GM21529 (cell line): ENCODE data around the gene RXRG.

Source experiments
- ATAC-seq: cut with Tn5 transposase; IDR thresholded peaks from one replicate; pipeline ENCODE4 v1.9.1; 2021; ENCODE audit not compliant: unreplicated experiment

RXRG gene

GRCh38 chr1:165451691-165452090 is 6.8 kb upstream of the RXRG start:
- ATAC-seq: no peak

DNA sequence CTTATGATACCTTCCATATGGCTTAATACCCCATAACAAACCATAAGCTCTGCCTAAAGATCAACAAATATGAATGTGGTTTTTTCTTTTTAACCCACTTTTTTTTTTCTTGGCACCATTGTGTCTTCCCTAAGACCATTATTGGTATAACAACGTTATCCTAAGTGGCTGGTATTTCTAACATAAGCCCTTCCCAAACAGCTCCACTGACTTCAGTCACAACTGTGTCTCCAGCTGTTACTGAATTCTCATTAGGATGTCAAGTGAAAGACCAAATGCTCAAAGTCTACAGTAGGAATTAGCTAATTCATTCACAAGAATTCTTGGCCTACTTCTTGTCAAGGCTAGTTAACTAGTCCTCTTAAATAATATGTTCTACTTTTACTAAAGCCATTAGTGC is 4.2 kb upstream of the RXRG start:
- no peak for ATAC-seq

GRCh38 chr1:165445388-165445787 is 462 bp upstream of the RXRG start:
- no peak for ATAC-seq

GRCh38 chr1:165443539-165444311 is 1.2 kb downstream of the RXRG start:
- ATAC-seq: no peak

DNA sequence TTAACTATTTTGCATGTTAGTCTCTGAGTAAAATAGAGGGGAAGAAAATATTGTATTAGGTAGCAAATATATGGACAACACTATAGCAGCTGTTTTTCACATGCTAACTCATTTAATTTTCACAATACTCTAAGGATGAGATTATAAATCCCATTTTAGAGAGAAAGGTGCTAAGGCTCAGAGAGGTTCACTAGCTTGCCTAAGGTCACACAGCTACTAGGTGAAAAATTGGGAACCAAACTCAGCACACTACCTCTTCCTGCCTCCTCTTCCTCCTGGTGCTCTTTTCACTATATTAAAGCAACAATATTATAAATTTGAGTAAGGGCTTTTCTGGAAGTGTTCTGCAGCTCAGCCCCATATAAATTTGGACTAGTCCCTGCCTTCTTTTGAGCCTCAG is 2.3 kb downstream of the RXRG start:
- ATAC-seq: no peak

DNA sequence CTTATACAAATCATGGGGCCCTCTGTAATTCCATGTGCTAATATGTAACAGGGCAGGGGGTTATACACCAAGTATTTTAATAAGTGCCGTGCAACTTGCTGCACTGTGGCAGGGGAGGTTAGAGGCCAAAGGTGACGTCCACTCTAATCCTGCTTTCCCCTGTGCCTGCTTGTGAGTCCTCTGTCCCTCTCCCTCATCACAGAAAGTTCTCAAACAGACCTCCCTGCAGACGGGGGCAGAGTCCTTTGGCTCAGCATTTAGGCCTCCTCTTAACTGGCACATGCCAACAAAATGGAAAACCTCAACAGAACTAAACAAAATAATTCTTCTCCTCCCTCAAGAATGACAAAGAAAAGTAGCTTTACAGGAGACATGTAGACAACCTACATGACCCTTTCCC is 2.9 kb downstream of the RXRG start:
- ATAC-seq: no peak

DNA sequence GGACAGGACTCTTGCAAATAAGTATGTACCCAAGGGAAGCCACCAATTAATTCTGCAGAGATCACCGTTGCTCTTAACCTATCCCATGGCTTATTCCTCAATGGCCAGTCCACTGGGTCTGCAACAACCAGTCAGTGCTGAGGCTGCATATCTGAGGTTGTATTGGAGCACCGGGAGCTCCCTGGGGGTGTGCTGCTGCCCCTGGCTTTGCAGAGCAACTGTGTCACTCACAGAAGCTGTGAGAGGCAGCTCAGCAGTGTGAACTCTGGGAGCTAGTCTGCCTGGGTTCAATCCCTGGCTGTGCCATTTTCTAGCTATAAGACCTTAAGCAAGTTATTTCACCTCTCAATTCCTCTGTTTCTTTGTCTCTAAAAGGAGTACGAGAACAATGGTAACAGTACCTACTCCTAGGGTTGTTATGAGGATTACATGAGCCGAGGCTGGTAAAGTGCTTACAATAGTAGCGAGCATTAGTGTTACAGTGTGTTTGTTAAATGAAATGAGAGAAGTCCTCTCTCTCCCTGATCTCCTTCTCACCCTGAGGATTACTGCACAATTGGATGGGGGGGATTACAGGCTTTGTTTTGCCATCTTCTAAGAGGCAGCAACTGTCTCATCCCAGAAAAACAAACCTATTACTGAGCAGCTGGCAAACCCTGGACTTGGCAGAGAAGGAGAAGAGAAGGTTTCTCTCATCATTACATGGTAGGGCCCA is 3.6 kb downstream of the RXRG start:
- no peak for ATAC-seq

DNA sequence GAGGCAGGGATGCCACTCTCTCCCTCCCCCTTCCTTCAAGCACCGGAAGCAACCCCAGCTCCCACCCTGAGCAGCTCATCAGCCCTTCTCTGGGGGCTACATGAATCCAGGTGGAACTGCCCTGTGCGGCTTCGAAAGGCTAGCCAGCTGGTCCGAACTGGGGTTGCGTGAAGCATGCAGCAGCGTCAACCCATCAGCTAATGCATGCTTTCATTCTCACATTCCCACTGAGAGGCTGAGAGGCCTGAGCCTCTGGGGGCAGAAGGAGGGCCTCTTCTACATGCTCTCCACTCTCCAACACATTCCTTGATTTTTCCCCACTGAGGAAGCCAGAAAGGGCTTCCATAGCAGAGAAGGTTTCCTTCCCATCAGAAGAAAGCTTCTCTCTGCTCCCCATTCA is 5.6 kb downstream of the RXRG start:
- ATAC-seq: no peak

GRCh38 chr1:165436994-165437393 is 7.9 kb downstream of the RXRG start:
- no peak for ATAC-seq

DNA sequence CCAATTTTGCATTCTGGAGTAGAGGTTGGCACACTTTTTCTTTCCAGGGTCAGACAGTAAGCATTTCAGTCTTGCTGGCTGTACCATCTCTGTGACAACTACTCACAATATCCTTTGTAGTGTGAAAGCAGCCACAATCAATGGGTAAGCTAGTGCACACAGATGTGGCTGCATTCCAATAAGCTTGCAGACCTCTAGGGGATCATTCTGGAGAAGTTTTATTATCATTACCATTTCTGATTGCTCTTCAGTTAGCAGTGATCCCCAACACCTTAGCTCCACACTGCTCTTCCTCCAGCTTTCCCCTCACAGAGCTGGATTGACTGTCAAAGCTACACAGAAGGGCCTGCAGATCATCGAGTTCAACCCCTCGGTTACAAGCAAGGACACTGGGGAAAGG is 9.1 kb downstream of the RXRG start:
- ATAC-seq: no peak

DNA sequence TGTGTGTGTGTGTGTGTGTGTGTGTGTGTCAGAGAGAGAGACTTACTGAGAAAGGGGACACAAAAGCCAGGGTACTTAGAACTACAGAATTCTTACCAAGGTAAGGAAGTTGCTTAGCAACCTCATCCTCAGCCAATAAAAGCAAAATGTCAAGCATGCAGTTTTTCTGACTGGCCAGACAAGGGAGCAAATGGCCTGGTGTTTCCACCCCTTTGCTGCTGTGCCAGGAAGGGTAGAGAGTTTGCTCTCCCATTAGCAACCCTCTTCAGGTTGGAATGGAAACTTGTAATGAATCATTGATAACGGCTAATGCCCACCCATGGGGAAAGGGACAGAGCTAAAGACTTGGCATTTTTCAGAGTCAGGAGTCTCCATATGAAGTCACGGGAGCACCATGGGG is 10.6 kb downstream of the RXRG start:
- no peak for ATAC-seq

DNA sequence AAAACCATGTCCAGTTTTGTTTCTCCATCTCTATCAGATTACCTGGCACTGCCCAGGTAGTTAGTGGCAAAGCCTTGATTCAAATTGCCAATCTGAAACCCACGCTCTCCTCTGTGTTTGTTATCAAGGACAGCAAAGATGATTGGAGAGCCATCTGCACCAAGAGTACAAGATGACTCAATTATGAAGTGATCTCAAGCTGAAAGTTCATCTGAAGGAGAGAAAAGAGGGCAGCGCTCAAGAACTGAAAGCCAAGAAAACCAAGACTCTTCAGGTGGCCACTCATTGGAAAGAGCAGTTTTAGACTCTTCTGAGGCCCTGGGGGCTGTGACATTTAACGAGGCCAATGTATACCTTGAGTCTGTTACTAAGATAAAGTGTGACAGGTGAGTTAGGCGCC is 13.8 kb downstream of the RXRG start:
- no peak for ATAC-seq

DNA sequence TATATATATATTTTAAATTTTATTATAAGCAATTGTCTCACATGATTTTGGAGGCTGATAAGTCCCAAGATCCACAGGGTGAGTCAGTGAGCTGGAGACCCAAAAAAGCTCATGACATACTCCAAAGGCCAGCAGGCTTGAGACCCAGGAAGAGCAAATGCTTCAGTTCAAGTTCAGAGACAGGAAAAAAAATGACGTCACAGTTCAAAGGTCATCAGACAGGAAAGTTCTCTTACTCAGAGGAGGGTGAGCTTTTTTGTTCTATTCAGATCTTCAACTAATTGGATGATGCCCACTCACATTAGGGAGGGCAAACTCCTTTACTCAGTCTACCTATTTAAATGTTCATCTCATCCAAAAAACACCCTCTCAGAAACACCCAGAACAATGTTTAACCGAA is 18.2 kb downstream of the RXRG start:
- ATAC-seq: no peak

DNA sequence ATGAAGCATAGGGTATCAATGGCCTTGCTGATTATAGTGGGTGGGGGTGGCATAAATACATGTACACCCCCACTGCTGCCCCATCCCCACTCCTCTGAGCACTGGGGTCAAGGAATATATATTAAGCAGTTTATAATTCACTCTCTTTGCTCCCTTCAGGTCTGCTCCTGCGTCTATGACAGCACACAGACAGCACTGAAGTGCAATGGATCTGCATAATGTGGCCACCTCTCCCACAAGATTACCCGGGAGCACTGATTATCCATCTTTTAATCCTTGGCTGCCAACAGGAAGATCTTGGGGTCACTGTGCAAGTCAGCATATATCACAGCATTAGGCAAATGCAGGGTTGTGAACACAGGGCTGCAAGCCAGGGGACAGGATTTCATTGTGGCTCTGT is 19.3 kb downstream of the RXRG start:
- no peak for ATAC-seq

- ATAC-seq: no peak
Observed at GRCh38 chr1:165424454-165425216, 20.3 kb downstream of the RXRG start.

DNA sequence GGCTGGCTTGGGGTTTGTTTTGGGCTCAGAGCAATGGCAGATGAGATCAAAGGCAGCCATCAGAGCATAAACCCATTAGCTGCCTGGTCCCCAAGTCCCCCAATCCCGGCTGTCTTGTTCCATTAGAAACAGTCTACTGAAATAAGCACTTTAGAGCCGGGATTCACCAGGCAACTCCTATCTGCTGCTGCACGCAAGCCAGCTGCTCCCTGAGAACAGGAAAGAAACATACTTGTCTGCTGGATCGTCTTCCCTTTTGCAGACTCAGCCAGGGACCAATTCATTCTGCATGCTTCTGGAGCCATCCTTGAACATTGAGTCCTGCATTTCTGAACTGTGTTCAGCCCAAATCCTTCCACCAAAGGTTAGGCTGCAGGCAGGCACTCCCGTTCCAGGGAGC is 21.8 kb downstream of the RXRG start:
- no peak for ATAC-seq

DNA sequence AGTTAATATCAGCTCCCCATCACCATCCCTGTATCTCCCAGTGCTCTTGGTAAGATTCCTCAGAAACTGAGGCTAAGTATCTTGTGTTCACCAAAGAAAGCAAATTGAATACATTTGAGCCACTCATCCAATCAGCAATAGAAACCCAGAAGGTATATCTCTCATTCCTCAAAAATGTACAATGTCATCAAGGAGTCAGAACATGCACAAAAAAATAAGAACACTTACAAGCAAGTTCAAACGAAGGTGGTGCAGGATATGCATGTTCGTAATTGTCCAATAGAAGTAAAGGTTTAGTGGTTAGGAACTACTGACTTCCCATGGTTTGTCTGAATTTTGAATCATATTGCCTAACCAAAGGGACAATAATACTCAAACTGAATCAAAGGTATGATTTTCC is 24.3 kb downstream of the RXRG start:
- no peak for ATAC-seq

GRCh38 chr1:165419839-165420238 is 25.1 kb downstream of the RXRG start:
- ATAC-seq: no peak

- ATAC-seq: no peak
Observed at GRCh38 chr1:165418195-165418594, 26.7 kb downstream of the RXRG start.

DNA sequence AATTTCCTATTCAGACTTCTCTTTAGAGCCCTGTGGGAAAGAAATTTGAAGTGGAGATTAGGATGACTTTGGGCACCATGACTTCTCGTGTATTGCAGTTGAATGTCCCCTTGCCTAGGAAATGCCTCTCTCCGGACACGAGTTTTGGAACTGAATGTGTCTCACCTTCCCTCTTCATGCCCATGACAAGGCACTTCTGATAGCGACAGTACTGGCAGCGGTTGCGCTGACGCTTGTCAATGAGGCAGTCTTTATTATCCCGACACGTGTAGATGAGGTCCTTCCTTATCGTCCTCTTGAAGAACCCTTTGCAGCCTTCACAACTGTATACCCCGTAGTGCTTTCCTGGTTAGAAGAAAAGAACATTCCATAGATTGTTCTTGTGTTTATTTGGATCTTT is 28.1 kb downstream of the RXRG start:
- ATAC-seq: no peak

- no peak for ATAC-seq
Observed at GRCh38 chr1:165415068-165415467, 29.9 kb downstream of the RXRG start.

DNA sequence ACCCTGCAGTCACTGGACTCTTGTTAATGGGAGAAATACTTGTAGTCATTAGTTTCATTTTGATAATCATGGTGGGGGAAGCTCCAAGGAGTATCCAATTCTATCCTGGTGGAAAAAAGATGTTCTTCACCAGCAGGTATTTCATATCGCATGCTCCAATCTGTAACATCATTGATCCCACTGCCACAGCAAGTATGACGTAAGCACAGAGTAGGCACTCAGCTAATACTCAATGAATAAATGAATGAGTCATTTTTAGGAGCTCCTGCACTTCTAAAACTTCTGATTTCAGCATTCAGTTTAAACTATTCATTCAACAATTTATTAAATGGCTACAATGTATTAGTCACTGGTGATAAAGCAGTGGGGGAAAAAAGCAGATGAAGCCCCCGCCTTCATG is 30.3 kb downstream of the RXRG start:
- no peak for ATAC-seq
